Jurkat, Clone E6-1 (cell line): ENCODE data around the gene MB.
"Not testable (repeated sequence)": the region's sequence is repeated elsewhere in the genome, so short reads cannot be mapped to it uniquely, and the experiment has no call there.

Experiments used
- DNase-seq: peaks from one replicate; pipeline ENCODE4 v3.0.0-alpha.2; 2011; ENCODE audit warnings: low read depth, low spot score
- H3K4me3 ChIP-seq: 2 replicates; pipeline ENCODE4 v1.5.1; 2011; ENCODE audit warnings: mild to moderate bottlenecking, low read length, control low read depth, moderate library complexity

MB gene

DNA sequence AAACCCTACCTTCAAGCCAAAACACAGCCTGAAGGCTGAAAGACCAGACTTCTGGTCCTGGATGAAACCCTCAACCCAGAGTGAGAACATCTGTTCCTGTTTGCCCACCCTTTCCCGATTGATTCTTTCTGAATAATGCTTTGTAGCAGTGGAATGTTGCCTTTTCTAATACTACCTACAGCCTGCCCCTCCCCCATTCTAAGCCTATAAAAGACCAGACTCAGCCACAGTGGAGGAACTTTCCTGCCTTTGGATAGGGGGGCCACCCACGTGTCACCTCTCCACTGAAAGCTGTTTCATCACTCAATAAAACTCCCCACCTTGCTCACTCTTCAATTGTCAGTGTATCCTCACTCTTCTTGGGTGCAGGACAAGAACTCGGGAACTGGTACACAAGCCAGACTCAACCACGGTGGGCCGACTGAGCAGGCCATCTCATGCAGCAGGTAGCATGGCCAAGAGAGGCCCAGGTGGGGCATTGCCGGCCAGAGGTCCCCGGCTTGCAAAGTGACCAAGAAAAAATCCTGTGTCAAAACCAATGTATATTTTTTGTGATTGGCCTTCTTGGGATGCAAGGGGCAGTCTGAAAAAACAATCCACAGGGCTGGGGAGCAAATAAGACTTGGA is 24.5 kb upstream of the MB start:
- no peak overlapping the region for H3K4me3 ChIP-seq
- DNase-seq: no peak

DNA sequence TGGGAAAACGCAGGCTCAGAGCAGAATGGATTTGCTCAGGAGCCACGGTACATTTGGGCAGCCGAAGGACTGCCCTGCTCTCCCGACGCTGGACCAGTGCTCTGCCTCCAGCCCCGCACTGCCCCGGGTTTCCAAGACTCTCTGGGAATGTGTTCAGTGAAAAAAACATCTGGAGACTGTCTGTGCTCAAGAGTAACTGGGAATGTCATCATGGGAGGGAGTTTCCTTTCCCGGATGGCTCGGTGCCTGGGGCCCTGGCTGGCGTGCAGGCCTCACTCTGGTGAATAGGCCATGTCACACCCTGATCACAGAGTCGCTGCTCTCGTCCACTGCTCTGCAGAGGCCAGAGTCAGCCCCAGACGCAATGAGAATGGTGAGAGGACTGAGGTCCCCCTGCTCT is 21.3 kb upstream of the MB start:
- no peak for DNase-seq
- H3K4me3 ChIP-seq: no peak overlapping the region

DNA sequence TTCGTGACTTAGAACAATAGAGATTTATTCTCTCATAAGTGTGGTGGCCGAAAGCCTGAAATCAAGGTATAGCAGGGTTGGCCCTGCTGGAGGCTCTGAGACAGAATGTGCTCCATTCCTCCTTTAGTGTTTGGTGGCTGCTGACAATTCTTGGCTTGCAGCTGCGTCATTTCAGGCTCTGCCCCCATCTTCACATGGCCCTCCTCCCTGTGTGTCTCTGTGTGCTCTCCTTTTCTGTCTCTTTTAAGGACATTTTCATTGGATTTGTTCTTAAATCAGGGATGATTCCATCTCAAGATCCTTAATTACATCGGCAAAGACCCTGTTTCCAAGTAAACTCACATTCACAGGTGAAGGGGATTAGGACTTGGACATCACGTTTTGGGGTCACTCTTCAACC is 20.9 kb upstream of the MB start:
- H3K4me3 ChIP-seq: no peak overlapping the region
- no peak for DNase-seq

DNA sequence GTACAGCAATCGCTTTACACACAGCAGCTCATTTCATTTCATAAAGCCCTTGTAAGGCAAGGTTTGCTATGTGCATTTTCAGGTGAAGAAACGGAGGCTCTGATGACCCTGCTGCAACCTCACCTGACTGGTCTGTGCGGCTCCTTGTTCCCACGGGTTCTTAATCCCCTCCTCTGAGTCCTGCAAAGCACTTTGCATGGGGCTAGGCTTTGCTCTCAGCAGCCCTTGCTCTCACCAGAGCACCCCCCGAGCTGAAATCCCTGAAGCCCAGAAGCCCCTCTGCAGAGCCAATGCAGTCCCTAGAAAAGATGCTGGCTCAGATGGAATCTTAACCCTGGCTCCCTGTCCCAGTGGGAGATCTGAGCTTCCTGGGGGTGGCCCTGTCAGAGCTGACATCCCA is 20.1 kb upstream of the MB start:
- no peak for DNase-seq
- no peak overlapping the region for H3K4me3 ChIP-seq

DNA sequence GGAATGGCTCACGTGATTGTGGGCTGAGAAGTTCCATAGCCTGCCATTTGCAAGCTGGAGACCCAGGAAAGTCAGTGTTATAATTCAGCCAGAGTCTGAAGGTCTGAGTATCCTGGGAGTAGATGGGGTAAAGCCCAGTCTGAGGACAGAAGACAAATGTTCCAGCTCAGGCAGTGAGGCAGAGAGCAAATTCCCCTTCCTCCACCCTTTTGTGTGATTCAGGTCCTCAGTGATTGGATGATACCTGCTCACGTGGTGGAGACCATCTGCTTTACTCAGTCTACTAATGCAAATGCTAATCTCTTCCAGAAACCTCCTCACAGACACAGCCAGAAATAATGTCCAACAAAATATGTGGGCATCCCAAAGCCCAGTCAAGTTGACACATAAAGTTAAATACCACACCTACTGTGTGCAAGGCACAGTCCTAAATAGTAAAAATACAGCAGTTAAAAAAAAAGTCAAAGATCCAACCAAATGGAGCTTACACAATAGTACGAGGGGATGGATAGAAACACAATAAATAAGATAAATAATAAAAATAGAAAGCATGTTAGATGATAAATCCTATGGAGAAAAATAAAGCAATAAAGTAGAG is 17.9 kb upstream of the MB start:
- DNase-seq: no peak
- H3K4me3 ChIP-seq: no peak overlapping the region

DNA sequence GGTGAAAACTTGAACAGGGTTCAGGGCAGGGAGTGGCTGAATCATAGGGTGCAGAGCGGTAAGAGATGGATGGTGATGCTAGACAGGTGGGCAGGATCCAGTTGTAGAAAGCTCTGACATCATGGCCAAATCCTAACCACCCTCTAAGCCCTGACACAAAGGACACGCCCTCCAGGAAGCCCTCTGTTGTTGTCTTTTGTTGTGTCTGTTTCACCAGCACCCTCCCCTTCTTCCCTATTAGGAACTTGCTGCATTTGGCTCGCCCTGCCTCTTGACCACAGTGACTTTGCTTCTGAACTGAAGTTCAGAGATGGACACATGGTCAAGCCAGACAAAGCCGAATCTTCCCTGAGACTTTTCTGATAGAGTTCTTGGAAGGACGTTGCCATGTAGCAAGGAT is 16.9 kb upstream of the MB start:
- DNase-seq: no peak
- no peak overlapping the region for H3K4me3 ChIP-seq

DNA sequence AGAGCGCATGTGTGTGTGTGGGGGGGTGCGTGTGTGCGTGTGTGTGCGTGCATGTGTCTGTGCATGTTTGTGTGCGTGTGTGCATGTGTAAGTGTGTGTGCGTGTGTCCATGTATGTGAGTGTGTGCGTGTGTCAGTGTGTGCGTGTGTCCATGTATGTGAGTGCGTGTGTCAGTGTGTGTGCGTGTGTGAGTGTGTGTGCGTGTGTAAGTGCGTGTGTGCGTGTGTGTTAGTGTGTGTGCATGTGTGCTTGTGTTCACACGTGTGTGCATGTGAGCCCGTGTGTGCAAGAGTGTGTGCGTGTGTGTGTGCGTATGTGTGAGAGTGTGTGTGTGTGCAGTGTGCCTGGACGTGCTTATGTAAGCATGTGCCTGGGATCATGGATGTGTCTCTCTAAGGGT is 16.4 kb upstream of the MB start:
- no peak overlapping the region for H3K4me3 ChIP-seq
- no peak for DNase-seq

DNA sequence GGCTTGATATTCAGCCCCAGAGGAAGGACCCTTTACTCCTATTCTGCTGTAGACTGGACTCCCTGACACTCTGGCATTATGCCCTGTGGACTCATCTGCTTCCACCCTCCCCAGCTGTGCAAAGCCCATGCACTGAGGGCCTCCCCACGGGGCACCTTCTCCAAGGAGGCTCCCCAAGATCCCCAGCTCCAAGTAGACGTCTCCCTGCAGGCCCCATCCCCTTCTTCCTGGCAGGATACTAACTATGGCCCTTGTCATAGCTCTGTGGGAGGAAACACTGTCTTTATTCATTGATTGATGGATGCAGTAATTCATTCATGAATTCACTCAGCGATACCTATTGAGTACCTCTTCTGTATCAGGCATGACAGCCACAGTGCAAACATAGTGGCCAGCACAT is 15.8 kb upstream of the MB start:
- DNase-seq: no peak
- no peak overlapping the region for H3K4me3 ChIP-seq

DNA sequence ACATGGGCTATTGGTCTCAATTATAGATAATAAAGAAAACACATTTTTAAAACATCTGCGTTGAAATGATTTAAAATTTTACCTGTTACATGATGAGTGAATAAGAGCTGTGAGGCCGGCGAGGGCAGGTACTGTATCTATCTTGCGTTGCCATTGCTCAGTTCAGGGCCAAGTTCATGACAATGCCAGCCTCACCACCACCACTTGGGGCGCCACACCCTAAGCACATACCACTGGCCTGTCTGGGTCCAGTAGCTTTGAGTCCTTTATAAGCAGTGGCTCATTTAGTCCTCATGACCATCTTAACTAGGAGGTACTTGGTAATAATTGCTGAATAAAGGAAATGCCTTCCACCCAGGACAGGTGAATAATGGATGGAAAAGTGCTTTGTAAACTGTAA is 14.5 kb upstream of the MB start:
- H3K4me3 ChIP-seq: no peak overlapping the region
- DNase-seq: no peak

DNA sequence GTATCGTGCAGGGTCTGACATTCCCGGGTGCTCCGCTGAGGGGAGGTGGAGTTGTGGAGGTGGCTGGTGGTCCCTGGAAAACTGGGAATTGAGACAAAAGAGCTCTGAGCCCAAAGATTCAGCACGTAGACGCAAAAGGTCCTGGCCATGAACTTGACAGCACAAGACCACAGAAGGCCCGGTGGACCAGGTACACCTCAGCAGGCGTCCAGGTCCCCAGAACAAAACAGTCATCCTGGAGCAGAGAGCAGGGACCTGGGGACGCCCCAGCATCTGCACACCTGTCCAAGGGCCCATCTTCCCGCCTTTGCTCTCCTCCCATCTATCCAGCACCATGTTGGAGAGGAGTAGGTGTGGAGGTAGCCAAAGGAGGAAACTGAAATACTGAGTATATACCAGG is 13.8 kb upstream of the MB start:
- H3K4me3 ChIP-seq: no peak overlapping the region
- DNase-seq: no peak

DNA sequence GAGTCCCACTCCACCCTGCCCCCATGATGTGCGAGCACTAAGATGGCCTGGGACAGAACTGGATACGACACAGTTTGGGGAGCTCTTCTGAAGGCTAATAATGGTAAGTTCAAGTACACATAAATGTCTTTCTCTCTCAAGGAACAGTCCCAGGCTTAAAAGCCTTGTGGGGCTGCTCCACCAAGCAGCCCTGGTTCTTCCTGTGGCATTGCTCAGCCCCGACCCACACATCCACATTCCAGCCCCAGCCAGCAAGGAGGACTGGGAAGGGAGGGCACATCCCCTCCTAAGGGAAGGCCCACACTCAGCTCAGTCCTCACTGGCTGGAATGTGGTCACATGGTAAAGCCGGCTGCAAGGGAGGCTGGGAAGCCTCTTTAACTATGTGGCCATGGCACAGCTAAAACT is 13.3 kb upstream of the MB start:
- DNase-seq: no peak

DNA sequence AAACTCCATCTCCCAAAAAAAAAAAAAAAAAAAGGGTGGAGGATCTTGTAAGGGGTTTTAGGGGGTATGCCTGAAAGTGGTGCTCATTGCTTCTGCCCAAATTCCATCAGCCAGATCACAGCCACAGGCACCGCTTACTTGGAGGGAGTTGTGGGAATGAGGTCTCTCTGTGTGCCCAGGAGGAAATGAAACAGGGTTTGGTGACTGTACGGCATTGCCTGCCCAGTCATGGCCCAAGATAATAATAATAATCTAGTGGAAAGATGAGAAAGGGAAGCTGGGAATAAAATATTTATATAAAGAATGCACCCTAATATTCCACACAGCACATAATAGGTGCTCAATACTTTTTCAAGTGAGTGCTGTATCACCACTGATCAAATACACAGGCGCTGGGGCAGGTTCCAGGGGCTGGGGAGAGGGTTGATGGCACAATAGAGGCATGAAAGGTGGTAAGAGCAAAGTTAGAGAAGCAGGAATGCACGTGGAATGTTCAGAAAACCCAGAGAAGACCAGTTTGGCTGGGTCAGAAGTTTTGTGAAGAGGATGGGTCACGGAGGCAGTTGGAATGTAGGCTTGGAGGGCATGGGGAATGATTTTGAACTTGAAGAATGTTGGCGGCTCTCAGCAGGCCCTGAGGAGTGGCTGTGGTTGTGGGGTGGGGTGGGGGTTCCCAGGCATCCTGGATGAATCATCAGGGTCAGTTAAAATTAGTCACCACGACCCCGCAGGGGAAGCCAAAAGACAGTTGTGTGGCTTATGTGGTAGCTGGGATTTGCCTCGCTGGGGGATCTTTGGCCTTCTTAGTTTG is 12.5 kb upstream of the MB start:
- no peak for DNase-seq
- H3K4me3 ChIP-seq: no peak overlapping the region

More for the DNA sequence above, 13.3 kb upstream of the MB start:
- H3K4me3 ChIP-seq: no peak overlapping the region

DNA sequence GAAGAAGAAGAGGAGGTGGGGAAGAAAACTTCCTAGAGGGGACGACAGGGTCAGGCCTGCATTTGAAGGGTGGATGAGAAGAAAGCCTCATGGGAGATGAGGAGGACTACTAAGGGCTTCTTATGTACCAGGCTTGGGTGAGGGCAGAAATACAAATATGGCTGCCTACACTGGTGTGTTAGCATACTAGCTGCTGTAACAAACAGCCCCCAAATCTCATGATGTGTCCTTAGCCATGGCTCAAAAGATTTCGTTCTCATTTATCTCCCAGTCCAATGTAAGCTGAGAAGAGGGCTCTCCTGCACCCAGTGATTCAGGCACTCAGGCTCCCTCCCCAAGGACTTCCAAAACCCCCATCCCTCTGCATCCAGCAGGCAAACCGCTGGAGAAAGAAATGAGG is 11.6 kb upstream of the MB start:
- no peak overlapping the region for H3K4me3 ChIP-seq
- DNase-seq: no peak

DNA sequence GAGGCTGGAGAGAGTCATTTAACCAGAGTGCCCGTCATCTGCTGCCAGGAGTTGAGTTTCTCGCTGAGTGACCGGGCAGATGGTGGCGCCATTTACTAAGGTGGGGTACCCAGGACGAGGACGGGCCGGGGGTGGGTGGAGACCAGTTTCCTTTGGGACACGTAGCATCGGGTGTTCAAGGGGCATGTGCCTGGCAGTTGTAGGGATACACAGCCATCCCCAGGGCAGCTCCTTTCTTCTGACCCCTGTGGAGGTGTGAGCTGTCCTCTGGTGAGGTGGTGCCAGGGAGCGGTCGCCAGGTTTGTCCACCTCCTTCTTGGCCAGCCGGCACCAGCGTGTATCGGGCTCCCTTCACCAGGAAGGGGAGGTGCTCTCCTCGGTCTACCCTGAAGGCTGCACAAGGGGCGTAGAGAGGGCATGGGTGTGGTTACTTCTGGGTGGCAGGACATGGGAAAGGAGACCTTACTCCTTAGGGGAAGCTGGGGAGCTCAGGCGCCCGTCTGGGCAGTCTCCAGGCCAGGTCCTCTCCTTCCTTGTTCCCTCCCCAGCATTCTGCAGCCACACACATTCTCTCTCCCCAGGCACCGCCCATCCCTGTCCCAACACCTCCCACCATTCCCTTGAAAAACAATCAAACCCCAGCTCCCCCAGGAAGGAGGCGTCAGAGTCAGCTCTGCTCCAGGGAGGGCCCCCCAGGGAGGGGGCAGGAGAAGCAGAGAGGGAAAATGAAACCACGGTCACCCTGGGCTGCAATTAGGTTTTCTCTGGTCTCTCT is 10.3 kb upstream of the MB start:
- DNase-seq: no peak
- no peak overlapping the region for H3K4me3 ChIP-seq

DNA sequence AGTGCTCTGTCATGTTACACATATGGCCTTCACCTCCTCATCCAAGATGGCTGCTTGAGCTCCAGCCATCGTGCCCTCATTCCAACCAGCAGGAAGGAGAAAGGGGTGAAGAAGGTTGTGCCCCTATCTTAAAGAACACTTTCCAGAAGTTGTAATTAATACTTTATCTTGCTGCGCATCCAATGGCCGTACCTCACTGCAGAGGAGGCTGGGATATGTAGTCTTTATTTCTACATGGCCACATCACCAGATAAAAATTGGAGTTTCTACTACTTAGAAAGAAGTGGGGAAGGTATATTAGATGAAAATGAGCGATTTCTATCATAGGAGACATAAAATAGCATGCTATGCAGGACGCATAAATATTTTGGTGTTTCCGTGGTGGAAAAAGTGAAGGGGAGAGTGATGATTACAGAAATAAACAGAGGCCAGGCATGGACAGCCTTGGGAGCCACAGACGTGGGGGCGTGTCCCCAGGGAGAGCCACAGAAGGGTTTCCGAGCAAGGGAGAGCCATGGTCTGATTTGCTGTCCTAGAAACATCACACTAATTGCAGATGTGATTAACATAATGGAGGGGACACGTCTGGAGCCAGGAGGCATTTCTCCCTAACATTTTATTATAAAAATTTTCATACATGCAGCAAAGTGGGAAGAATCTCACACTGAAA is 8.8 kb upstream of the MB start:
- no peak for DNase-seq
- no peak overlapping the region for H3K4me3 ChIP-seq

DNA sequence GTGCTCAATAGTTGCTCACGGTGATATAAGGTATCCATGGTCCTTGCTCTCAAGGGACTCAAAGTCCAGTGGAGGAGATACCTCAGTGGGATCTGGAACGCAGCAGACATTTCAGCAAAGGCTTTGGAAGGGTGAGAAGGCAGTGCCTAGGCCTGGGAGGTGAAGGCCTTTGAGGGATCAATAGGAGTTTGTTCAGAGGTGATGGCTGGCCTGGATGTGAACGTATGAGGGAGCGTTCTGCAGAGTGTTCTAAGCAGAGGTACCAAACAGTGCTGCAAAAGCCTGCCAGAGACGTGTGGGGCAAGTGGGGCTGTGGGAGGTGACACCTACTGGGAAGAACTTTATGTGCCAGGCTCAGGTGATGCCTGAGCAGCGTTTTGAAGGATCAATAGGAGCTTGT is 7.4 kb upstream of the MB start:
- no peak for DNase-seq
- H3K4me3 ChIP-seq: no peak overlapping the region

DNA sequence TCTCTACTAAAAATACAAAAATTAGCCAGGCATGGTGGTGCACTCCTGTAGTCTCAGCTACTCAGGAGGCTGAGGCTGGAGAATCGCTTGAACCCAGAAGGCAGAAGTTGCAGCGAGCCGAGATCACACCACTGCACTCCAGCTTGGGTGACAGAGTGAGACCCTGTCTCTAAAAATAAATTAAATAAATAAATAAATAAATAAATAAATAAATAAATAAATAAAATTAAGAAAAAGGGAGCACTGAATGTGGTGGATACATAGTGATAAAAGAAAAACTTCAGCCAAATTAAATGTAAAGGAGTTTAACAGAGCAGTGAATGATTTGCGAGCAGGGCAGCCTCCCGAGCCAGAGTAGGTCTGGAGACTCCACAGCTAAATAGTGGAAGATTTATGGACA is 6.8 kb upstream of the MB start:
- not testable (repeated sequence) for DNase-seq

DNA sequence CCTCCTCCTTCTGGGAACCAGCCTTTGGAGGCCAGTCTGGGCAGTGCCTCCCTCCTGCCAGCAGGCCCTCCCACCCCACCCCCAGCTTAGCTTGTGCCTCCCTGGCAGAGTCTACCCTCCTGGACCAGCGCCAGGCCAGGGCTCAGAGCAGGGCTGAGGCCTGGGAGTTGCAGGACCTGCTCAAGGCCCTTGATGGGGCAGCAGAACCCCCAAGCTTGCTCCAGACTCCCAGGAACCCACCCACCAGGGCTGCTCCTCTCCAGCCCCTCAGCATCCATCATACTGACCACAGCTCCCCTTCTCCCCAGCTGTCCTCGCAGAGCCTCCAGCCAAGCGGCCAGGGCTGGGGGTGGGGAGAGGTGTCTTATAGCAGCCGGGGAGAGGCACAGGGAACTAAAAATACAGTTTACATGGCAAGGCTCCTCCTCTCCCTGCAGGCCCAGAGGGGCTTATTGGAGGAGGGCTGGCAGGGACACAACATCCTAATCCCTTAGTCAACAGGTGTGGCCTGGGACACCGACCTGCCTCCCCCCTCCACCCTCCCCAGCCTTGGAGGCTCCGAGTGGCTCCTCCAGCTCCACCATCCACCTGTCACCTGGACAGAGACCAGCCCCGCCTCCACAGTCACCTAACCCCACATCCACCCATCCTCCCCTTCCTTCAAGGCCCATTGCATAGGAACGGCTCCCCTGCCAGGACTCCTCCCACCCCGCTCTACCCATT is 5.2 kb upstream of the MB start:
- no peak overlapping the region for H3K4me3 ChIP-seq
- DNase-seq: no peak

More for the DNA sequence above, 6.8 kb upstream of the MB start:
- not testable (repeated sequence) for H3K4me3 ChIP-seq

DNA sequence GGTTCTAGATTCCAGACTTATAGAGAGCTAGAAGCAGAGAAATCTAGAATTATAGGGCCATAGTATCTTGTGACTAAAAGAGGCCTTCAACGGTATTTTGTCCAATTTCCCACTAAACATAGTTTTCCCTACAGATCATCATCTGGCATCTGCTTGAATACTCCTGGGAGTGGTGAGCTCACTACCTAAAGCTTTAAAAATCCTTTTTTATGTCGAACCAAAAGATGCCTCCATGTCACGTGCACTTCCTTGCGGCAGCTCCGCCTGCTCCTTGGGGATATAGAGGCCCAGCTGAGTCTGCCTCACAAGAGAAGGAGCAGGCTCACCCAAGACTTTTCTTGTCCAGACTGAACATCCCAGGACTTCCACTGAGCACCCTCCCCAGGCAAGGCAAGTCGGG is 4.3 kb upstream of the MB start:
- no peak for DNase-seq
- no peak overlapping the region for H3K4me3 ChIP-seq
